Activated CD4-positive, alpha-beta T cell treated with anti-CD3 and anti-CD28 coated beads, Interleukin-2, amount 50 U/mL, for 16 hours (primary cell): ENCODE measurements around the gene RSRC1.
"Not testable (repeated sequence)": the region's sequence is repeated elsewhere in the genome, so short reads cannot be mapped to it uniquely, and the experiment has no call there.

ENCODE experiments used
- DNase-seq: peaks from one replicate; pipeline ENCODE4 v3.0.0-alpha.2; 2020

Gene RSRC1

GRCh38 chr3:158548691-158549090, 438.8 kb downstream of the RSRC1 start:
- DNase-seq: no peak

DNA sequence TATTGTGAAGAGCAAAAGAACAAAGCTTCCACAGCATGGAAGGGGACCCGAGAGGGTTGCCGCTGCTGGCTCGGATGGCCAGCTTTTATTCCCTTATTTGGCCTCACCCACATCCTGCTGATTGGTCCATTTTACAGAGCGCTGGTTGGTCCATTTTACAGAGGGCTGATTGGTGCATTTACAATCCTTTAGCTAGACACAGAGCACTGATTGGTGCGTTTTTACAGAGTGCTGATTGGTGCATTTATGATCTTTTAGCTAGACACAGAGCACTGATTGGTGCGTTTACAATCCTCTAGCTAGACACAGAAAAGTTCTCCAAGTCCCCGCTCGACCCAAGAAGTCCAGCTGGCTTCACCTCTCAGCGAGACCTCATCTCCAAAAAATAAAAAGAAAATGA, 440.0 kb downstream of the RSRC1 start:
- not testable (repeated sequence) for DNase-seq

DNA sequence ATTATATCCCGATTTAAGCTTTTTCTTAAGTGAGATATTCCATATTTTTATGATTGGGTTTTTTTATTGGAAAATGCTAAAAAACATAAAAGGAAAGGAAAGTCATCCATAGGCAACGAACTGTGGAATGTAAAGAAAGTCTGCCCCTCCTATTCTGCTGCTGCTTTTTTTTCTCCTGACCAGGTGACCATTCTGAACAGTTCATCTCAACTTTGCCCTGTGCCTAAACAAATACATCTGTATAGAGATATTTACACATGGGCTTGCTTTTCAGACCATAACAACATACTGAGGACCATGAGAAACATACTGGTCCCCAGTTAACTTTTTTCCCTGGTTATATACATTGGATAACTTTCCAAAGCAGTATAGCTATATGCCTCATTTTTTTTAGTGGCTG, 442.2 kb downstream of the RSRC1 start:
- no peak for DNase-seq

DNA sequence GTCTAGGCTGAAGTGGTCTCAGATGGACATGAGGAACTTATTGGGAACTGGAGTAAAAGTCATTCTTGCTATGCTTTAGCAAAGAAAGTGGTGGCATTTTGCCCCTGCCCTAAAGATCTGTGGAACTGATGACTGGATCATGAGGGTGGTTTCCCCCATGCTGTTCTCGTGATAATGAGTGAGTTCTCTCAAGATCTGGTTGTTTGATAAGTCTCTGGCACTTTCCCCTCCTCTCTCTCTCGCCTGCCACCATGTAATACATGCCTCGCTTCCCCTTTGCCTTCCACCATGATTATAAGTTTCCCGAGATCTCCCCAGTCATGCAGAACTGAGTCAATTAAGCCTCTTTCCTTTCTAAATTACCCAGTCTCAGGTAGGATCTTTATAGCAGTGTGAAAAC, 449.6 kb downstream of the RSRC1 start:
- no peak for DNase-seq

- DNase-seq: no peak
These were observed 451.1 kb downstream of the RSRC1 start for GRCh38 chr3:158560979-158561378.

DNA sequence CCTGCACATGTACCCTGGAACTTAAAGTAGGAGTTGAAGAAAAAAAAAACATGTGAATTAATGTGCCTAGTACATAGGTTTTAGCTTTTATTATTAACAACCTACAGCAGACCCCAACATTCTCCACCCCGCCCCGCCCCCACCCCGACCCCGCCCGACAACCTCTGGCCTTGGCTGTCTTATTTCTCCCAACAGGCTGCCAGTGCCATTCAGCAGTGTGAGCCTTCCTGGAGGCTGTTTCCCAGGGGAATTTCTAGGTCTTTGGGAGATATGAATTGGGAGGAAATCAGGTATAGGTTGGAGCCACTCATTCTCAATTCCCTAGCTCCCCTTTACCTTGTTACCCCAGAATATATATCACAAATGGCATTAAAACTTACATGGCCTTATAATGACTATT, 452.8 kb downstream of the RSRC1 start:
- no peak for DNase-seq

DNA sequence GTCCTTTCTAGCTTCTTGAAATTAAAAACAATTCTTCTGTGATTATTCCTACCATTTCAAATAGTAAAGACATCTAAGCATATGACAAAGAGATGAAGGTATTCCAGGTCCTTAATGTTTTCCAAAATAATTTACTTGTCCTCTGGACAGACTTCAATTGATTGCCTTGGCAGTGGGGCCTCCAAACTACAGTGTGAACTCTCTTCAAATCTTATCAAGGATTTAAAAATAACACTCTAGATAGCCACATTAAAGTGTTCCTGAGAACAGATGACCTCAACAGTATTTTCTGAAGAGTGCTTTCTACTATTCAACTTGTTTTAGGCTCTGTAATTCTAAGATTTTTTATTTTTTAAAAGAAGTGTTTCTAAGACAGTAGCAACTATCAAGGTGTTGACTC, 453.2 kb downstream of the RSRC1 start:
- DNase-seq: no peak

- no peak for DNase-seq
These were observed 455.2 kb downstream of the RSRC1 start for GRCh38 chr3:158565076-158565475.

GRCh38 chr3:158568784-158569183, 458.9 kb downstream of the RSRC1 start:
- no peak for DNase-seq

DNA sequence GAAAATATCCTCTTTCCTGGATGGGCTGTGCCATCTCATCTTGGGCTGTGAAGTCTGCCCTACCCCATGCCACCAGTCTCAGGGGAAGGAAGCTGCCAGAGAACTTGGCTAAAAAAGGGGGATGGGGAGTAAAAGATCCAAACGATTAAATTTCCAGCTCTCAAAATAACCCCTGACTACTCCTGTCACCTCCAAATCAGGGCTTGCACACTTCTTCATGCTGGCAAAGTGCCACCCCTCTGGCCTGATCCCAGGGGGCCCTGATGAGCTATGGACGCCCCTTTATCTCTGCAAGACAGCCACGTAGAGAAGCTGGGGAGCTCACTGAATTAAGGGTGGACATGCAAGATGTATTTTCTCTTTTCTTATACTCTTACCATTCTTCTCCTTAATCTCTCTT, 459.9 kb downstream of the RSRC1 start:
- no peak for DNase-seq

DNA sequence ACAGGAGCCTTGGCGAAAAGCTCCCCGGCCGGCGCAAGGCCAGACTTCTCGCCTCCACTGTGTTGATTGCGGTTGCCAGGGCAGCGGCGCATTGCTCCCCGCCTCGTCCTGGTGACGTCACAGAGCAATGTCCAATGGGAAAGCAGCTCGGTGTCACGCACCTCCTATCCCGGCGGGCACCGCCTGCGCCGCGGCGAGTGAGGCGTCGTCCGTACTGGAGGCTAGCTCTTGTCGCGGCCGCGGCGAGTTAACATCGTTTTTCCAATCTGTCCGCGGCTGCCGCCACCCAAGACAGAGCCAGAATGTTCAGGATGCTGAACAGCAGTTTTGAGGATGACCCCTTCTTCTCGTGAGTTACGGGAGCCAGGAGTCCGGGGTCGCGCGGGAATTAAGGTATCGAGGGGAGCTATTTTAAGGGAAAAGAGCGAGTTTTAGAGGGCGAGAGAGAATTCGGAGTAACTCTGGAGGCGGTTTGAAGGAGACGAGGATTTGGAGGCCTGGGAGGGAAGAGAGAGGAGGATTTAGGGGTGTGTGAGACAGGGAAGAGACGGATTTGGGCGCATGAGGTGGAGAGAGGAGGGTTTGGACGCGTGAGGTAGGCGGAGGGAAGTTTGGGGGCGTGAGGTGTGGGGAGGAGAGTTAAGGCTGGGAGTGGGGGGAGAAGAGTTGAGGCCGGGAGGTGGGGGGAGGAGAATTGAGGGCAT, 461.3 kb downstream of the RSRC1 start, which contains the start of gene MLF1:
Gene MLF1, plus strand, starts transcription at position 196 of the 704 bp plus-strand sequence. Its CDS starts 107 bp downstream, at position 303.
- peak; percentile 86 for DNase-seq

GRCh38 chr3:158571969-158572765, 462.3 kb downstream of the RSRC1 start:
- no peak for DNase-seq

DNA sequence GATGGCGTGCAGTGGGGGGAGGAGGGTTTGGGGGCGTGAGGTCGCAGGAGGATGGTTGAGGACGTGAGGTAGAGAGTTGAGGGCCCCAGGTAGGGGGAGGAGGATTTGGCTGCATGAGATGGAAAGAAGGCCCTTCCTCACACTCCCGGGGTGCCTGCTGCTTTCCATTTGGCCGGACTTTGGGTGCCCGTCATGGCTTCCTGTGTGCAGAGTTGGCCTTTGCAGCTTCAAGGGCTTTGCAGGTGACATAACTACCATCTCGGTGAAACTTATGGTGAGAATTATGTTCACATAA, 462.8 kb downstream of the RSRC1 start:
- DNase-seq: no peak

DNA sequence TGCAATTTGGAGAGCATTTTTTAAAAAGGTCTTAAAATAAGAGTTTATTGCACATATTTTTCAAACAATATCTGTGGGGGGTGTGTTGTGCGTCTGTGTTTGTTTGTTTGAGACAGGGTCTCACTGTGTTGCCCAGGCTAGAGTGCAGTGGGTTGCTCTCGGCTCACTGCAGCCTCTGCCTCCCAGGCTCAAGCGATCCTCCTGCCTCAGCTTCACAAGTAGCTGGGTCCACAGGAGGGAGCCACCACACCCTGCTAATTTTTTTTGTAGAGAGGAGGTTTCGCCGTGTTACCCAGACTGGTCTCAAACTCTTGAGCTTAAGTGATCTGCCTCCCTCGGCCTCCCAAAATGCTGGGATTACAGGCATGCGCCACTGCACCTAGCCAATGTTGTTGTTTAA, 463.8 kb downstream of the RSRC1 start:
- no peak for DNase-seq

GRCh38 chr3:158574646-158575045, 464.8 kb downstream of the RSRC1 start:
- no peak for DNase-seq

GRCh38 chr3:158590223-158590622, 480.3 kb downstream of the RSRC1 start:
- no peak for DNase-seq
